ENCODE data around the gene BIRC7. TPM values are rescaled to one million over a fixed set of nuclear protein-coding genes. Genes with fewer than 3 reads are reported as not detected.

BIRC7 gene
- total RNA-seq, 1 donor from 2014 or later, result not detected

GRCh38 chr20:63277466-63278272, 42.0 kb downstream of the BIRC7 start:
- peaks cover 1% of the 10 kb centered on the region for H3K36me3 Mint-ChIP-seq (ENCODE audit: insufficient read depth)
- peaks cover 8% of the 10 kb centered on the region for H3K4me1 Mint-ChIP-seq (ENCODE audit: low read depth)
- no peaks in the 10 kb centered on the region for H3K9me3 Mint-ChIP-seq (ENCODE audit: low read depth)
- no peaks in the 10 kb centered on the region for H3K27me3 Mint-ChIP-seq
- no peak for DNase-seq (ENCODE audit: low spot score, unreplicated experiment)
- H3K4me3 Mint-ChIP-seq (ENCODE audit: low read depth), result no peak overlapping the region
- TF ChIP-seq, protein P1, sequence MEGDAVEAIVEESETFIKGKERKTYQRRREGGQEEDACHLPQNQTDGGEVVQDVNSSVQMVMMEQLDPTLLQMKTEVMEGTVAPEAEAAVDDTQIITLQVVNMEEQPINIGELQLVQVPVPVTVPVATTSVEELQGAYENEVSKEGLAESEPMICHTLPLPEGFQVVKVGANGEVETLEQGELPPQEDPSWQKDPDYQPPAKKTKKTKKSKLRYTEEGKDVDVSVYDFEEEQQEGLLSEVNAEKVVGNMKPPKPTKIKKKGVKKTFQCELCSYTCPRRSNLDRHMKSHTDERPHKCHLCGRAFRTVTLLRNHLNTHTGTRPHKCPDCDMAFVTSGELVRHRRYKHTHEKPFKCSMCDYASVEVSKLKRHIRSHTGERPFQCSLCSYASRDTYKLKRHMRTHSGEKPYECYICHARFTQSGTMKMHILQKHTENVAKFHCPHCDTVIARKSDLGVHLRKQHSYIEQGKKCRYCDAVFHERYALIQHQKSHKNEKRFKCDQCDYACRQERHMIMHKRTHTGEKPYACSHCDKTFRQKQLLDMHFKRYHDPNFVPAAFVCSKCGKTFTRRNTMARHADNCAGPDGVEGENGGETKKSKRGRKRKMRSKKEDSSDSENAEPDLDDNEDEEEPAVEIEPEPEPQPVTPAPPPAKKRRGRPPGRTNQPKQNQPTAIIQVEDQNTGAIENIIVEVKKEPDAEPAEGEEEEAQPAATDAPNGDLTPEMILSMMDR (IDR thresholded peaks at IDR 0.05; ENCODE audit: unreplicated experiment), result no peak
- H3K27ac Mint-ChIP-seq, result peak overlapping the region; percentile 56

DNA sequence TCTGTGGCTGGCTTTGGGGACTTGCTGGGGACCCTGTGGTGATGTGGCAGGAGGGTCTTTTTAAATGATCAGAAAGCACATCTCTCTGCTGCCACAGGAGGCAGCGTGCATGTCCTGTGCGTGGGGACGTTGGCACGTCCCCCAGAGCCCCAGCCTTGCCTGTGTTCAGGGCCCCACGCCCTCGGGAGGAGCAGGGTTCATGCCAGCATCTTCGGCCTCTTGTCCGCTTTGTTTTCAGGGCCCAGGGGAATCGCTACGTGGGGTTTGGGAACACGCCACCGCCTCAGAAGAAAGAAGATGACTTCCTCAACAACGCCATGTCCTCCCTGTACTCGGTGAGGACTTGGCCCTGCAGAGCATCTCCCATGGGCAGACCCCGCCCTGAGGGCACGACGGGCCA, 43.0 kb downstream of the BIRC7 start:
- H3K4me3 Mint-ChIP-seq (ENCODE audit: low read depth), result no peak overlapping the region
- no peak overlapping the region for H3K27ac Mint-ChIP-seq
- peaks cover 4% of the 10 kb centered on the region for H3K4me1 Mint-ChIP-seq (ENCODE audit: low read depth)
- TF ChIP-seq, protein P1 (IDR thresholded peaks at IDR 0.05; ENCODE audit: unreplicated experiment), result no peak
- no peaks in the 10 kb centered on the region for H3K9me3 Mint-ChIP-seq (ENCODE audit: low read depth)
- H3K27me3 Mint-ChIP-seq, result no peaks in the 10 kb centered on the region
- H3K36me3 Mint-ChIP-seq (ENCODE audit: insufficient read depth), result peaks cover 1% of the 10 kb centered on the region
- DNase-seq (ENCODE audit: low spot score, unreplicated experiment), result no peak

DNA sequence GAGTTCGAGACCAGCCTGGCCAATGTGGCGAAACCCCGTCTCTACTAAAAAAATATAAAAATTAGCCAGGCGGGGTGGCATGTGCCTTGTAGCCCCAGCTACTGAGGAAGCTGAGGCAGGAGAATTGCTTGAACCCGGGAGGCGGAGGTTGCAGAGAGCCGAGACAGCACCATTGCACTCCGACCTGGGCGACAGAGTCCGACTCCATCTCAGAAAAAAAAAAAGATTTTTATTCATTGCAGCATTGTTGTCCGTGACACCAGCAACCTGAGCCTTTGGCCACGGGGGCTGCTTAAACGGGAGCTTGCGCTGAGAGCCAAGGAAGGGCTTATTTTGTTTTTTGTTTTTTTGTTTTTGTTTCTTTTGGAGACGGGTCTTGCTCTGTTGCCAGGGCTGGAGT, 44.2 kb downstream of the BIRC7 start:
- Mint-ChIP-seq H3K27me3 (no peaks in the 10 kb centered on the region), H3K36me3 (ENCODE audit: insufficient read depth) (peaks cover 3% of the 10 kb centered on the region), H3K27ac (no peak overlapping the region), H3K4me3 (ENCODE audit: low read depth) (no peak overlapping the region), H3K4me1 (ENCODE audit: low read depth) (no peaks in the 10 kb centered on the region), H3K9me3 (ENCODE audit: low read depth) (no peaks in the 10 kb centered on the region)
- TF ChIP-seq, protein P1 (IDR thresholded peaks at IDR 0.05; ENCODE audit: unreplicated experiment), result no peak
- no peak for DNase-seq (ENCODE audit: low spot score, unreplicated experiment)

GRCh38 chr20:63280371-63280770, 44.7 kb downstream of the BIRC7 start:
- no peak overlapping the region for H3K4me3 Mint-ChIP-seq (ENCODE audit: low read depth)
- H3K4me1 Mint-ChIP-seq (ENCODE audit: low read depth), result no peaks in the 10 kb centered on the region
- no peaks in the 10 kb centered on the region for H3K9me3 Mint-ChIP-seq (ENCODE audit: low read depth)
- TF ChIP-seq, protein P1 (IDR thresholded peaks at IDR 0.05; ENCODE audit: unreplicated experiment), result no peak
- H3K36me3 Mint-ChIP-seq (ENCODE audit: insufficient read depth), result peaks cover 3% of the 10 kb centered on the region
- no peak overlapping the region for H3K27ac Mint-ChIP-seq
- DNase-seq (ENCODE audit: low spot score, unreplicated experiment), result no peak
- no peaks in the 10 kb centered on the region for H3K27me3 Mint-ChIP-seq

DNA sequence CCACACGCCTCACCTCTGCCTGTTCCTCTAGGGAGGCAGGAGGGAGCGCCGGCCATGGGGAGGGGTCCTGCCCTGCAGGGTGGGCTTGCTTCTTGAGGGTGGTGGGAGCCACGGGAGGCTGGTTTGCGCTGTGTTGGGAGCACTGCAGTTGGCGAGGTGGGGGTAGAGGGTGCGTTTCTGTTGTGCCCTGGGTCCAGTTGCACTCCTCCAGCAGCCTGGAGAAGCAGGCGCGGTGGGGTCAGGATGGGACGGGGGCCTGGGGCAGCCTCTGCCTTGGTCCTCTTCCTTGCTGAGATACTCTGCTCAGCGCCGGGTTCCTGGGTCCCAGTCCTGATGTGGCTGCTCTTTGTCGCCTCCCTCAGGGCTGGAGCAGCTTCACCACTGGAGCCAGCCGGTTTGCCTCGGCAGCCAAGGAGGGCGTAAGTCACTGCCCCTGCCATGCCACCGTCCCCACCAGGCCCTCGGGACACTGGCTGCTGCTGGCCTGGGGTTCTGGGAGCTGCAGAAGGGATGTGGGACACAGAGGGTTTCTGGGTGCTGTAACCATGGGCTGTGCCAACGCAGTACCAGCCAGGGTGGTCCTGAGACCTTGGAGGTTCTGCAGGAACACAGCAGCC, 45.3 kb downstream of the BIRC7 start:
- Mint-ChIP-seq H3K9me3 (ENCODE audit: low read depth) (no peaks in the 10 kb centered on the region), H3K4me1 (ENCODE audit: low read depth) (no peaks in the 10 kb centered on the region), H3K27ac (no peak overlapping the region), H3K36me3 (ENCODE audit: insufficient read depth) (peaks cover 4% of the 10 kb centered on the region), H3K4me3 (ENCODE audit: low read depth) (no peak overlapping the region), H3K27me3 (no peaks in the 10 kb centered on the region)
- DNase-seq (ENCODE audit: low spot score, unreplicated experiment), result no peak
- TF ChIP-seq, protein P1 (IDR thresholded peaks at IDR 0.05; ENCODE audit: unreplicated experiment), result peak; percentile 37
